GM12878 (cell line): ENCODE measurements around the gene HOXD1. TPM values are rescaled to one million over a fixed set of nuclear protein-coding genes. Genes with fewer than 3 reads are reported as not detected.

Source experiments
- BRCA1 ChIP-seq: IDR thresholded peaks from 2 replicates; pipeline ENCODE4 v1.6.1; 2011; ENCODE audit warnings: low read depth, low read length, improper control_type of control experiment
- CBX3 ChIP-seq: fragments of 200-600 bp; sonication (generic); IDR thresholded peaks from 2 replicates; pipeline ENCODE4 v1.6.1; 2016; ENCODE audit warnings: low read depth, borderline replicate concordance
- CEBPB ChIP-seq, 2 experiments: fragments of 150-350 bp in 1 of 2; IDR thresholded peaks; 2 replicates each; pipeline ENCODE4 v1.6.1; 2012 to 2014; ENCODE audit warnings: low read depth in 2 of 2, low read length in 2 of 2, borderline replicate concordance in 1 of 2, inconsistent platforms in 1 of 2
- GATAD2B ChIP-seq: fragments of 450-650 bp; conservative IDR thresholded peaks from 2 replicates; pipeline ENCODE4 v1.6.1; 2017; ENCODE audit warnings: low read depth, mild to moderate bottlenecking, moderate library complexity
- HDGF ChIP-seq: fragments of 450-650 bp; IDR thresholded peaks from 2 replicates; pipeline ENCODE4 v1.6.1; 2016; ENCODE audit warnings: antibody characterized with exemption
- IKZF2 ChIP-seq, 2 experiments: fragments of 450-650 bp; IDR thresholded peaks; 2 replicates each; pipeline ENCODE4 v1.6.1; 2017; ENCODE audit warnings: mild to moderate bottlenecking in 2 of 2, moderate library complexity in 2 of 2
- MYC ChIP-seq: IDR thresholded peaks from 2 replicates; pipeline ENCODE4 v1.6.1; 2011; ENCODE audit warnings: mild to moderate bottlenecking, low read length, moderate library complexity, inconsistent platforms; ENCODE audit not compliant: insufficient read depth, insufficient replicate concordance, insufficient read length, severe bottlenecking
- NFYA ChIP-seq: IDR thresholded peaks from 2 replicates; pipeline ENCODE4 v1.6.1; 2011; ENCODE audit warnings: low read depth, mild to moderate bottlenecking, low read length, improper control_type of control experiment, borderline replicate concordance
- NFYB ChIP-seq: IDR thresholded peaks from 2 replicates; pipeline ENCODE4 v1.6.1; 2011; ENCODE audit warnings: low read depth, mild to moderate bottlenecking, low read length, improper control_type of control experiment, moderate library complexity; ENCODE audit not compliant: insufficient read depth
- NR2F1 ChIP-seq: fragments of 450-650 bp; conservative IDR thresholded peaks from 2 replicates; pipeline ENCODE4 v1.6.1; 2017; ENCODE audit warnings: mild to moderate bottlenecking
- RBBP5 ChIP-seq: fragments of 200-600 bp; sonication (generic); conservative IDR thresholded peaks from 2 replicates; pipeline ENCODE4 v1.6.1; 2016
- RCOR1 ChIP-seq: conservative IDR thresholded peaks from 2 replicates; pipeline ENCODE4 v1.6.1; 2012; ENCODE audit warnings: low read depth, low read length, improper control_type of control experiment
- SMAD1 ChIP-seq: fragments of 450-650 bp; IDR thresholded peaks from 2 replicates; pipeline ENCODE4 v1.6.1; 2018; ENCODE audit warnings: mild to moderate bottlenecking, low read depth; ENCODE audit not compliant: partially characterized antibody
- SUZ12 ChIP-seq: fragments of 200-600 bp; sonication (generic); IDR thresholded peaks from one replicate; pipeline ENCODE4 v1.6.1; 2018; ENCODE audit warnings: antibody characterized with exemption, mild to moderate bottlenecking; ENCODE audit not compliant: unreplicated experiment
- TAF1 ChIP-seq: IDR thresholded peaks from 2 replicates; pipeline ENCODE4 v1.6.1; 2011; ENCODE audit warnings: mild to moderate bottlenecking, low read depth, low read length, borderline replicate concordance
- YBX1 ChIP-seq: fragments of 450-650 bp; IDR thresholded peaks from 2 replicates; pipeline ENCODE4 v1.6.1; 2016; ENCODE audit warnings: antibody characterized with exemption
- YY1 ChIP-seq: IDR thresholded peaks from 2 replicates; pipeline ENCODE4 v1.6.1; 2011; ENCODE audit warnings: low read depth, mild to moderate bottlenecking, low read length
- polyA plus RNA-seq, 11 experiments: library from polyadenylated mRNA; depleted of rRNA in 4 of 11; unstranded in 6 of 11; stranded (reverse) in 5 of 11; fragments of >200 nt; fragmentation: Nextera tagmentation in 4 of 11; fragmentation: Illumina TruSeq in 1 of 11; extraction: Ambion mirVana in 4 of 11; extraction: Trizol in 1 of 11; gene quantifications; 1 replicate in 1 of 11; 2 replicates in 10 of 11; pipeline versions ENCODE4 v1.2.1 to v1.2.3, GENCODE V29; 2011 to 2016; ENCODE audit warnings: inconsistent platforms in 2 of 11, missing spikeins in 2 of 11, low read depth in 1 of 11
- total RNA-seq, 4 experiments: library from RNA; depleted of rRNA in 3 of 4; stranded (reverse); fragments of >200 nt in 3 of 4; fragmentation: Illumina TruSeq in 1 of 4; extraction: Trizol in 1 of 4; gene quantifications; 2 replicates each; pipeline versions ENCODE4 v1.2.1 to v1.2.3, GENCODE V29; 2013 to 2021
- TF ChIP-seq, protein P1 (sequence below): fragments of 450-650 bp; IDR thresholded peaks from 2 replicates; pipeline ENCODE4 v1.6.1; 2016; ENCODE audit warnings: mild to moderate bottlenecking
- TF ChIP-seq, protein P2 (sequence below): IDR thresholded peaks from 2 replicates; pipeline ENCODE4 v1.6.1; 2012; ENCODE audit warnings: low read depth, low read length, improper control_type of control experiment
- TF ChIP-seq, protein P3 (sequence below): IDR thresholded peaks from 2 replicates; pipeline ENCODE4 v1.6.1; 2012; ENCODE audit warnings: low read depth, low read length, improper control_type of control experiment
- TF ChIP-seq, protein P4 (sequence below): fragments of 450-650 bp; IDR thresholded peaks from 2 replicates; pipeline ENCODE4 v1.6.1; 2017; ENCODE audit warnings: antibody characterized with exemption, mild to moderate bottlenecking, moderate library complexity

HOXD1 gene
- total and polyA plus RNA-seq, 10 of the 15 experiments (the other 5 are each of a cell fraction or from before 2014, with no cell fraction given): not detected

DNA sequence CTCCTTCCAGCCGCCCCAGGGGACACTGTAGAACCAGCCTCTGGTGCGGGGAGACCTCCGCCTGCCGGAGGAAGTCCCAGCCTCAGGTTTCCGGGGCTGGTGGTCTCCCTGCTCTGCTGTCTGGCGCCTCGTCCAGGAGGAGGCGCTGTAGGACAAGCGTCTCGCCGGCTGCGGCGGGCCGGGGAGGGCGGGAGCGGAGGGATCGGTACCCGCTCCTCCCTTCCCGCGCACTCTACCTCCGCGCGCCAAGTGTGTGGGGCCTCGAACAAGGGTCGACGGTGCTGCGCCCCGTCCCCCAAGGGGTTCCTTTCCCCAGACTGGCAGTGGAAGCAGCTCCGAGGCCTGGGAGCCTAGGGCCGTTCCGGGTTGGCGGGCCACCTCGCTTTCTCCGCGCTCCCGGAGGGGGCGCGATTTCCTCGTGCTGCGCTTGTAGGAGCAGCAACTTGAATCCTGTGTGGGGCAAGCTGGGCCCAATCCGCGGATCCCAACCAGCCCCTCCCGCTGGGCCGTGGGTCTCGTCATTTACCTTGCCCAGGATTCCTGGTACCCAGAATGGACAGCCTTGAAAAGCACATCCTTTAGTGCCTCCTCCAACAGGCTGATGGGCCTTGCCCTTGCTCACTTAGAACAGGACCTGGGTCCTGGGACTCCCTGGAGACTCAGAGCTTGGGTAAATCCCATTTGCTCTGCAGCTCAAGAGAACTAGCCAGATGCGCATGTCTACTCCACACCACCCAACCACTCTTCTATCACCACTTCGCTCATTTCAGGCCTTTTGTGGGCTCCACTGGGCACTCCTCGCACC lies 47.8 kb upstream of the HOXD1 start (continued):
- TF ChIP-seq SUZ12: no peak
- TF ChIP-seq, protein P1, sequence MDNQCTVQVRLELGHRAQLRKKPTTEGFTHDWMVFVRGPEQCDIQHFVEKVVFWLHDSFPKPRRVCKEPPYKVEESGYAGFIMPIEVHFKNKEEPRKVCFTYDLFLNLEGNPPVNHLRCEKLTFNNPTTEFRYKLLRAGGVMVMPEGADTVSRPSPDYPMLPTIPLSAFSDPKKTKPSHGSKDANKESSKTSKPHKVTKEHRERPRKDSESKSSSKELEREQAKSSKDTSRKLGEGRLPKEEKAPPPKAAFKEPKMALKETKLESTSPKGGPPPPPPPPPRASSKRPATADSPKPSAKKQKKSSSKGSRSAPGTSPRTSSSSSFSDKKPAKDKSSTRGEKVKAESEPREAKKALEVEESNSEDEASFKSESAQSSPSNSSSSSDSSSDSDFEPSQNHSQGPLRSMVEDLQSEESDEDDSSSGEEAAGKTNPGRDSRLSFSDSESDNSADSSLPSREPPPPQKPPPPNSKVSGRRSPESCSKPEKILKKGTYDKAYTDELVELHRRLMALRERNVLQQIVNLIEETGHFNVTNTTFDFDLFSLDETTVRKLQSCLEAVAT: no peak
- TF ChIP-seq, protein P2, sequence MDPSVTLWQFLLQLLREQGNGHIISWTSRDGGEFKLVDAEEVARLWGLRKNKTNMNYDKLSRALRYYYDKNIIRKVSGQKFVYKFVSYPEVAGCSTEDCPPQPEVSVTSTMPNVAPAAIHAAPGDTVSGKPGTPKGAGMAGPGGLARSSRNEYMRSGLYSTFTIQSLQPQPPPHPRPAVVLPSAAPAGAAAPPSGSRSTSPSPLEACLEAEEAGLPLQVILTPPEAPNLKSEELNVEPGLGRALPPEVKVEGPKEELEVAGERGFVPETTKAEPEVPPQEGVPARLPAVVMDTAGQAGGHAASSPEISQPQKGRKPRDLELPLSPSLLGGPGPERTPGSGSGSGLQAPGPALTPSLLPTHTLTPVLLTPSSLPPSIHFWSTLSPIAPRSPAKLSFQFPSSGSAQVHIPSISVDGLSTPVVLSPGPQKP: 0 out of 2 replicates have a peak, but pooled peaks have one; percentile 32
- no peak for TF ChIP-seq NFYB
- TF ChIP-seq IKZF2 (IDR thresholded peaks at IDR 0.05): peak in 1 of 2 experiments; percentile 20; a peak in 2 of 4 replicates
- TF ChIP-seq SMAD1: no peak
- no peak for TF ChIP-seq RBBP5
- no peak for TF ChIP-seq RCOR1
- peak; percentile 72 for TF ChIP-seq GATAD2B
- no peak for TF ChIP-seq YBX1
- TF ChIP-seq NFYA: no peak
- no peak for TF ChIP-seq BRCA1
- TF ChIP-seq YY1: peak; percentile 59; the same call in 1 of the 2 replicates
- peak; percentile 47; the same call in 1 of the 2 replicates for TF ChIP-seq NR2F1
- no peak for TF ChIP-seq CEBPB (IDR thresholded peaks at IDR 0.05; ENCODE audit: borderline replicate concordance in 1 of 2, low read depth in 2 of 2, low read length in 2 of 2)
- no peak for TF ChIP-seq HDGF
- TF ChIP-seq, protein P3, sequence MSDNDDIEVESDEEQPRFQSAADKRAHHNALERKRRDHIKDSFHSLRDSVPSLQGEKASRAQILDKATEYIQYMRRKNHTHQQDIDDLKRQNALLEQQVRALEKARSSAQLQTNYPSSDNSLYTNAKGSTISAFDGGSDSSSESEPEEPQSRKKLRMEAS: peak; percentile 53; the same call in 1 of the 2 replicates
- no peak for TF ChIP-seq TAF1
- TF ChIP-seq, protein P4, sequence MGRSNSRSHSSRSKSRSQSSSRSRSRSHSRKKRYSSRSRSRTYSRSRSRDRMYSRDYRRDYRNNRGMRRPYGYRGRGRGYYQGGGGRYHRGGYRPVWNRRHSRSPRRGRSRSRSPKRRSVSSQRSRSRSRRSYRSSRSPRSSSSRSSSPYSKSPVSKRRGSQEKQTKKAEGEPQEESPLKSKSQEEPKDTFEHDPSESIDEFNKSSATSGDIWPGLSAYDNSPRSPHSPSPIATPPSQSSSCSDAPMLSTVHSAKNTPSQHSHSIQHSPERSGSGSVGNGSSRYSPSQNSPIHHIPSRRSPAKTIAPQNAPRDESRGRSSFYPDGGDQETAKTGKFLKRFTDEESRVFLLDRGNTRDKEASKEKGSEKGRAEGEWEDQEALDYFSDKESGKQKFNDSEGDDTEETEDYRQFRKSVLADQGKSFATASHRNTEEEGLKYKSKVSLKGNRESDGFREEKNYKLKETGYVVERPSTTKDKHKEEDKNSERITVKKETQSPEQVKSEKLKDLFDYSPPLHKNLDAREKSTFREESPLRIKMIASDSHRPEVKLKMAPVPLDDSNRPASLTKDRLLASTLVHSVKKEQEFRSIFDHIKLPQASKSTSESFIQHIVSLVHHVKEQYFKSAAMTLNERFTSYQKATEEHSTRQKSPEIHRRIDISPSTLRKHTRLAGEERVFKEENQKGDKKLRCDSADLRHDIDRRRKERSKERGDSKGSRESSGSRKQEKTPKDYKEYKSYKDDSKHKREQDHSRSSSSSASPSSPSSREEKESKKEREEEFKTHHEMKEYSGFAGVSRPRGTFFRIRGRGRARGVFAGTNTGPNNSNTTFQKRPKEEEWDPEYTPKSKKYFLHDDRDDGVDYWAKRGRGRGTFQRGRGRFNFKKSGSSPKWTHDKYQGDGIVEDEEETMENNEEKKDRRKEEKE: no peak
- TF ChIP-seq CBX3: no peak
- TF ChIP-seq MYC: no peak
